ENCODE measurements around the gene GGA3.
"Not testable (repeated sequence)": the region's sequence is repeated elsewhere in the genome, so short reads cannot be mapped to it uniquely, and the experiment has no call there.

Gene GGA3

GRCh38 chr17:75209061-75209460, 52.3 kb downstream of the GGA3 start:
- no peak for DNase-seq (ENCODE audit: low read depth)

DNA sequence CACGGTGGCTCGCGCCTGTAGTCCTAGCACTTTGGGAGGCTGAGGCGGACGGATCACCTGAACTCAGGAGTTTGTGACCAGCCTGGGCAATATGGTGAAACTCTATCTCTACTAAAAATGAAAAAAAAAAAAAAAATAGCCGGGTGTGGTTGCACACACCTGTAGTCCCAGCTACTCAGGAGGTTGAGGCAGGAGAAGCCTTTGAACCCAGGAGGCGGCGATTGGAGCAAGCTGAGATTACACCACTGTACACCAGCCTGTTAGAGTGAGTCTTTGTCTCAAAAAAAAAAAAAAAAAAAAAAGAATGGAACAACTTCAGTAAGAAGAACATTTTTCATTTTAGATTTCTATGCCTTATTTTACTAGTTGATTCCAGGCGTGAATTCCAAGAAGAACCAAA, 53.2 kb downstream of the GGA3 start:
- DNase-seq (ENCODE audit: low read depth), result no peak

- no peak for DNase-seq (ENCODE audit: low read depth)
Observed at GRCh38 chr17:75207760-75208159, 53.6 kb downstream of the GGA3 start.

DNA sequence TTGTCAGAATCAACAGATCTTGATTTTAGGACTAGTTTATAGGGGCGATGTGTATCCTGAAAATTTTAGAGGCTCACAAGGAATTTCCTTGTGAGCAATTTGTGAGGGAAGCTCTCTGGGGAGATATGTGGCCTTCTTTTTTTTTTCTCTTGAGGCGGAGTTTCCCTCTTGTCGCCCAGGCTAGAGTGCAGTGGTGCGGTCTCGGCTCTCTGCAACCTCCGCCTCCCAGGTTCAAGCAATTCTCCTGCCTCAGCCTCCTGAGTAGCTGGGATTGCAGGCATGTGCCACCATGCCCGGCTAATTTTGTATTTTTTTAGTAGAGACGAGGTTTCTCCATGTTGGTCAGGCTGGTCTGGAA, 54.4 kb downstream of the GGA3 start:
- DNase-seq (ENCODE audit: low read depth), result not testable (repeated sequence)

- no peak for DNase-seq (ENCODE audit: low read depth)
Observed at GRCh38 chr17:75205793-75206163, 55.6 kb downstream of the GGA3 start.

DNA sequence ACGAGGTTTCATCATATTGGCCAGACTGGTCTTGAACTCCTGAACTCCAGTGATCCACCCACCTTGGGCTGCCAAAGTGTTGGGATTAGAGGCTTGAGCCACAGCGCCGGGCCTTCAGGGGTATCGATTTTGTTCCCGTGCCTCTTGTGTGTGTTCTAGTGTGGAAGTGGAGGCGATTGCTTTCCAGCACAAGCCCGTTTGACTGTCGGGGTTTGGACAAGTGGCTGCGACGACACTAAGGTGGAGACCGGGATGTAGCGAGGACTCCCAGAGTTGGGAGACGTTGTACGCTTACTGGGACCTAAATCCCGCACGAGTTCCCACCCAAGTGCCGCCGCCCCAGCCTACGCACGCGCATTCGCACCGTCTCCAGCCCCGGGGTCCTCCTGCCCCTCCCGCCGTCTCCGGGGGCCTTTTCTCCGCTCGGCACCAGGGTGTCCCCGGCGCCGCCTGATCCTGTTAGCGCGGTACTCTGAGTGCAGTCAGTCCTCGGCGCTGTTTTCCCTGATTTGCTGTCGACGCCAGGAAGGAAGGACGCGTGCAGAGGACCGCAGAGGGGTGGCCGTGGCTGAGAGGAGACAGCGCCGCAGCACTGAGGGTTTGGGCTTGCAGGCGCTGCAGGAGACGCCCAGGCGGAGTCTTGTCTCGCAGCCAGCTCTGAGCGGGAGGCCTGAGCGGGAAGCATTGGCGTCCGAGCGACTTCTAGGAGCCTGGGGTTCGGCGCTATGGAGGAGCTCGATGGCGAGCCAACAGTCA, 56.2 kb downstream of the GGA3 start, which contains the start of gene NUP85:
NUP85 (plus strand) TSS at position 643 of the 756 bp plus-strand sequence; CDS start at position 726, 83 bp downstream.
- DNase-seq (ENCODE audit: low read depth), result peak; percentile 89

GRCh38 chr17:75199886-75200618, 61.4 kb downstream of the GGA3 start:
- DNase-seq (ENCODE audit: low read depth), result no peak

- no peak for DNase-seq (ENCODE audit: low read depth)
Observed at GRCh38 chr17:75194879-75195278, 66.5 kb downstream of the GGA3 start.

DNA sequence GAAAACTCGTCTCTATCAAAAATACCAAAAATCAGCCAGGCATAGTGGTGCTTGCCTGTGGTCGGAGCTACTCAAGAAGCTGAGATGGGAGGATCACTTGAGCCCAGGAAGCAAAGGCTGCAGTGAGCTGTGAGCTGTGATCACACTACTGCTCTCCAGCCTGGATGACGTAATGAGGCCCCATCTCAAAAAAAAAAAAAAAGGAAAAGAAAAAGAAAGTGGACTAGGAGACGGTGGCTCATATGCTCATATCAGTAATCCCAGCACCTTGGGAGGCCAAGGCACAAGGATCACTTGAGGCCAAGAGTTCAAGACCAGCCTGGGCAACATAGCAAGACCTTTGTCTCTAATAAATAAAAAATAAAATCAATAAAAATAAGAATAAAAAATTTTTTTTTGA, 69.8 kb downstream of the GGA3 start:
- DNase-seq (ENCODE audit: low read depth), result no peak

GRCh38 chr17:75188614-75189013, 72.8 kb downstream of the GGA3 start:
- no peak for DNase-seq (ENCODE audit: low read depth)

All from activated gamma-delta T cell treated with anti-CD3 and anti-CD28 coated beads, Interleukin-2, amount 50 U/mL, for 16 hours (primary cell).